SK-N-SH (cell line): Measurements from ENCODE around the gene PPP1R12B. TPM values are rescaled to one million over a fixed set of nuclear protein-coding genes. Genes with fewer than 3 reads are reported as not detected.
A peak's percentile ranks its signal among the peaks of the same experiment; 100 is the strongest.
"Not testable (repeated sequence)": the region's sequence is repeated elsewhere in the genome, so short reads cannot be mapped to it uniquely, and the experiment has no call there.

Source experiments
- CTCF ChIA-PET: fragments of 300-600, 350-600 bp; formaldehyde crosslinking; extraction: SDS; loops from one replicate; lab custom pipeline; 2021; lab: Yijun Ruan, JAX
- POLR2A ChIA-PET: fragments of 350-600 bp; sonication (Branson Sonifier 250); formaldehyde crosslinking; extraction: SDS; loops from one replicate; lab custom pipeline; 2020; ENCODE audit warnings: antibody characterized with exemption, inconsistent platforms; lab: Yijun Ruan, JAX
- DNase-seq: peaks from one replicate; pipeline ENCODE4 v3.0.0; 2012
- H2AFZ ChIP-seq: fragments of 200-600 bp; sonication (generic); 2 replicates; pipeline ENCODE4 v1.8.1; 2016; ENCODE audit warnings: antibody characterized with exemption, mild to moderate bottlenecking, low read depth
- H3F3A ChIP-seq: fragments of 200-600 bp; sonication (generic); replicated peaks from 2 replicates; pipeline ENCODE3; 2016; ENCODE audit warnings: antibody characterized with exemption, mild to moderate bottlenecking; ENCODE audit not compliant: insufficient read depth
- H3K27ac ChIP-seq, 2 experiments: fragments of 200-500 bp in 1 of 2; fragments of 200-600 bp in 1 of 2; sonication (Bioruptor generic) in 1 of 2; sonication (generic), shearing (Covaris generic) in 1 of 2; 2 replicates each; pipeline versions ENCODE4 v1.5.1 to v1.6.1; 2014 to 2016; ENCODE audit warnings: low read depth in 2 of 2, inconsistent platforms in 1 of 2, low read length in 1 of 2, mild to moderate bottlenecking in 1 of 2, mixed read lengths in 1 of 2
- H3K27me3 ChIP-seq: fragments of 200-600 bp; sonication (generic), shearing (Covaris generic); 2 replicates; pipeline ENCODE4 v1.6.1; 2016; ENCODE audit warnings: mixed run types; ENCODE audit not compliant: insufficient read depth
- H3K36me3 ChIP-seq, 2 experiments: fragments of 200-500 bp in 1 of 2; fragments of 200-600 bp in 1 of 2; sonication (Bioruptor generic) in 1 of 2; sonication (generic) in 1 of 2; replicated peaks in 1 of 2; 2 replicates each; pipeline versions ENCODE3 to v1.5.1; 2014 to 2016; ENCODE audit warnings: low read length in 1 of 2, mild to moderate bottlenecking in 1 of 2; ENCODE audit not compliant: insufficient read depth in 2 of 2, control insufficient read depth in 1 of 2
- H3K4me1 ChIP-seq, 2 experiments: fragments of 200-500 bp in 1 of 2; fragments of 200-600 bp in 1 of 2; sonication (Bioruptor generic) in 1 of 2; sonication (generic), shearing (Covaris generic) in 1 of 2; 2 replicates each; pipeline versions ENCODE4 v1.5.1 to v1.6.1; 2014 to 2016; ENCODE audit warnings: low read depth in 1 of 2, low read length in 1 of 2, mixed run types in 1 of 2; ENCODE audit not compliant: insufficient read depth in 2 of 2, control insufficient read depth in 1 of 2
- H3K4me2 ChIP-seq: fragments of 200-600 bp; sonication (generic), shearing (Covaris generic); 2 replicates; pipeline ENCODE4 v1.6.1; 2017; ENCODE audit warnings: mixed run types
- H3K4me3 ChIP-seq, 2 experiments: fragments of 200-500 bp in 1 of 2; fragments of 200-600 bp in 1 of 2; sonication (Bioruptor generic) in 1 of 2; sonication (generic), shearing (Covaris generic) in 1 of 2; 2 replicates each; pipeline versions ENCODE4 v1.5.1 to v1.8.1; 2014 to 2016; ENCODE audit warnings: low read depth in 2 of 2, inconsistent platforms in 1 of 2, low read length in 1 of 2, mild to moderate bottlenecking in 1 of 2, mixed read lengths in 1 of 2, moderate library complexity in 1 of 2
- H3K79me2 ChIP-seq: fragments of 200-600 bp; sonication (generic); 2 replicates; pipeline ENCODE4 v1.8.1; 2017; ENCODE audit warnings: mild to moderate bottlenecking; ENCODE audit not compliant: insufficient read depth
- H3K9ac ChIP-seq: fragments of 200-600 bp; sonication (generic); 2 replicates; pipeline ENCODE4 v1.6.1; 2017; ENCODE audit warnings: mixed run types
- H3K9me2 ChIP-seq: fragments of 200-600 bp; sonication (generic); 2 replicates; pipeline ENCODE4 v1.6.1; 2017; ENCODE audit warnings: mixed run types
- H3K9me3 ChIP-seq: fragments of 200-600 bp; sonication (generic); 2 replicates; pipeline ENCODE4 v1.6.1; 2017; ENCODE audit warnings: mixed run types, mild to moderate bottlenecking, moderate library complexity
- H4K20me1 ChIP-seq: fragments of 200-600 bp; sonication (generic); 2 replicates; pipeline ENCODE4 v1.6.1; 2017; ENCODE audit warnings: mild to moderate bottlenecking, mixed run types; ENCODE audit not compliant: insufficient read depth
- whole genome bisulfite sequencing: methylation state at CpG from one replicate; pipeline ENCODE4 v1.1.6; 2017; ENCODE audit warnings: low lambda C conversion rate; 5-methylcytosine and 5-hydroxymethylcytosine counted together
- polyA plus RNA-seq, 3 experiments: library from polyadenylated mRNA; depleted of rRNA; stranded (reverse); fragments of >200 nt; gene quantifications; 2 replicates each; pipeline ENCODE4 v1.2.3, GENCODE V29; 2012

The PPP1R12B gene
- polyA plus RNA-seq, 1 of the 3 experiments (the other 2 are of a cell fraction) = 2.8 TPM

DNA sequence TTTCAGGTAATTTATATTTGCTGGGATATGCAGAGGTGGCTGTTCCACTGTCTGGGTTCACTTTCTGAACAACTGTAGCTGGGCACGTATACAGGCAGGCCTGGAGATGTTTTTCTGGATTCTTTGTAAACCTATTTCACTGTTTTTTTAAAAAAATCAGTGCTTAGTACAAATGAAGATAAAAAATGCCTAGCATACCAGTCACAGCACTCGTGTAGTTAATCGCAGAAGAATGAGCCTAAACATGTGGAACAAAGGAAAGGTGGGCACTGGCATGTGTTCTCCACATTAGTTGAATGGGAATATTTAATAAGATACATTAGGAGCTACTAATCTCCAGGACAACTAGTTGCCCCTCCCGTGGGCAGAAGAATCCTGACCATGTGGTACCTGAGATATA, 68.6 kb downstream of the PPP1R12B start:
- DNase-seq, H3K27me3 ChIP-seq, POLR2A ChIA-PET, H3K4me1 ChIP-seq, H4K20me1 ChIP-seq, H3F3A ChIP-seq, H3K36me3 ChIP-seq, H3K79me2 ChIP-seq, H3K9ac ChIP-seq, H3K9me2 ChIP-seq, H3K9me3 ChIP-seq, H2AFZ ChIP-seq, H3K4me3 ChIP-seq: not testable (repeated sequence)
- Histone ChIP-seq H3K27ac (peak overlapping the region; percentile 3 to 39; a peak in 2 of 4 replicates), H3K4me2 (peak overlapping the region; percentile 44; the same call in 1 of the 2 replicates)
- CTCF ChIA-PET = interaction anchor here (0.7 kb wide), 1 partner anchor 302 kb away, joined by 3 read pairs; no protein-coding TSS in a partner anchor
- WGBS = 77% methylated on average over 4 of the region's 4 CpGs

DNA sequence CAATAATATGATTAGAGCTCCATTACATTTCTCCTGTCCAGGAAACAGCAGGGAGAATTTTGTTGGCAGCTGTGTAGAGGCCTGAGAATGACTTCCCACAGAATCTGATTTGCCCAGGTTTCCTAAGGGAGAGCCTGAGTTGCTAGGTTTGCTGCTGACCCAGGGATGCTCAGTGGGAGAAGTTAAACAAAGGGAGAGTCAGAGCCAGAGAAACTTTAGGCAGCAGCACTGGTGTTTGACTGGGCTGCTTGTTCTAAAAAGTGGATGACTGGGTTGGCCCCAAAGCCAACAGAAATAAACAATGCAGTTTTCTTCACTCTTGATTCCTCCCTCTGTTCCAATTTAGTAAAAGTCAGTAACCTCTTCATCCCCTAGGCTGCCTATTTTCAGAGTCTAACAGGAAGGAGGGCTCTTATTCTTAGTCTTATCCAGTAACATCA, 69.3 kb downstream of the PPP1R12B start:
- CTCF ChIA-PET = interaction anchor here (1.1 kb wide), 1 partner anchor 19 kb away, joined by 6 read pairs; no protein-coding TSS in a partner anchor
- POLR2A ChIA-PET, H3K9me3 ChIP-seq, H2AFZ ChIP-seq, H3K79me2 ChIP-seq, H3K4me3 ChIP-seq, H3K4me2 ChIP-seq, H3F3A ChIP-seq, H3K36me3 ChIP-seq, H4K20me1 ChIP-seq, DNase-seq, H3K9ac ChIP-seq, H3K9me2 ChIP-seq, H3K4me1 ChIP-seq, H3K27me3 ChIP-seq: not testable (repeated sequence)
- H3K27ac ChIP-seq = peak overlapping the region; percentile 3 to 39; a peak in 3 of 4 replicates

DNA sequence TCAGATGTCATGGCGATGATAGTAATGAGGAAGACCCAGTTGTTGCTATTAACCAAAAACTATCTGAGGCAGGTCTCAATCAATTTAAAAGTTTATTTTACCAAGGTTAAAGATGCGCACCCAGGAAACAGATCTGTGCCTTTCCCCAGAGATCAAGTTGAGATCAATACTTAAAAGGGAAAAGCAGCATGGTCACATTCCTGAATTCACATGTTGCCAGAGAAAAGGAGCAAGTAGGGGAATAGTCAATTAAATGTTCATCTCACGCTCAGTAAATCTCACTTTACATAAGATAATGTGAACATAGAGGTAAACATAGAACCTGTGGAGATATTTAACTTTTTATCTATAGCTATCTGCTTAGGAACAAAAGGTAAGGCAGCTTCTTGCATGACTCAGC, 71.2 kb downstream of the PPP1R12B start:
- H4K20me1 ChIP-seq, H3K9ac ChIP-seq, H3K79me2 ChIP-seq, DNase-seq, H3K4me1 ChIP-seq, H3K9me2 ChIP-seq, CTCF ChIA-PET, H3K27me3 ChIP-seq, H3K4me3 ChIP-seq, H3K4me2 ChIP-seq, H3K36me3 ChIP-seq, H3K9me3 ChIP-seq, H3F3A ChIP-seq, H3K27ac ChIP-seq, POLR2A ChIA-PET, H2AFZ ChIP-seq: not testable (repeated sequence)
- WGBS = 93% methylated on average over 3 of the region's 3 CpGs

DNA sequence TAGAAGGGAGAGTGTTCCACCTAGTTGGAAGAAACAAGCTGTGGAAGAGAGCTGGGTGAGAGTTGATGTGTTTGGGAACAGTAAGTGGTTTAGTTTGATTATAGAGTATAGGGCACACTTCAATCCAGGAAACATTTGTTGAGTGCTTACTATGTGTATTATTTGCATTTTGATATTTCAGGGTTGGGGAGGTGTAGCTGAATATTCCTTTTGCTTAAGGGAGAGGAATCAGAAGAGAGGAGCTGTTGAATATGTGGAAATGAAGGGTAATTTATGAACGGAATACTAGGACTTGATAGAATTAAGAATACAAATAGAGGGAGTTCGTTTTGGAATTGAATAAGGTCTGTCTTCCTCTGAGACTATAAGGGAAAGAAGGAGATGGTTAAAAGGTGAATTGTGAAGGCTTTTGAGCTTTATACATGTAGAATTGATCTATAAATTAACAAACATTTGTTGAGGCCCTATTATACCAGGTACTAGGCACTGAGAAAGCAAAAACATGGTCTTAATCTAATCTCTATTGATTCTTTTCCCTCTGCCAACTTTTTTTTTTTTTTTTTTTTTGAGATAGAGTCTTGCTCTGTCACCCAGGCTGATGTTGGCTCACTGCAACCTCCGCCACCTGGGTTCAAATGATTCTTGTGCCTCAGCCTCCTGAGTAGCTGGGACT, 72.1 kb downstream of the PPP1R12B start:
- CTCF ChIA-PET, POLR2A ChIA-PET, H2AFZ ChIP-seq, H4K20me1 ChIP-seq, H3K4me1 ChIP-seq, H3K9me2 ChIP-seq, H3K27me3 ChIP-seq, H3K36me3 ChIP-seq, H3K9ac ChIP-seq, H3F3A ChIP-seq, H3K9me3 ChIP-seq, H3K79me2 ChIP-seq, H3K27ac ChIP-seq, H3K4me3 ChIP-seq, H3K4me2 ChIP-seq, DNase-seq: not testable (repeated sequence)
- 82% methylated on average over 3 of the region's 3 CpGs for WGBS

DNA sequence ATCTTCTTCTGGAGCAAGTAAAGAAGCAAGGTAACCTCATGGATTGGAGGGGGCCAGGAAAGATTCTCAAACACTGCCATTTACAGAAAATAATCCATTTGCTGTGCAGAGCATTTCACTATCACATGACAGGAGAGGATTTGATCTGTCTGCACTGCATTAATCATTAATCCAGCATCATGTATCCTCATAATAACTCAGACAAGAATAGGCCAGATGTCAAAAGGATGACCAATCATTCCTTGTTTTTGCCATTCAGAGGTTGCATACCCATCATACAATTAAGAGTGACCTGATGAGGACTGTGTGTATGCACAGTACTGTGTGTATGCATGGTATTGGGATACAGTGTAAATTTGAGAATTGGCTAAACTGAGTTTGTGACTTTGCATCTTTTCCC, 74.2 kb downstream of the PPP1R12B start:
- H3K27ac ChIP-seq, H3K27me3 ChIP-seq, H3F3A ChIP-seq, H3K4me3 ChIP-seq, POLR2A ChIA-PET, H3K9me3 ChIP-seq, H4K20me1 ChIP-seq, H3K79me2 ChIP-seq, DNase-seq, H2AFZ ChIP-seq, H3K9me2 ChIP-seq, H3K4me1 ChIP-seq, H3K9ac ChIP-seq, H3K4me2 ChIP-seq, CTCF ChIA-PET, H3K36me3 ChIP-seq: not testable (repeated sequence)

DNA sequence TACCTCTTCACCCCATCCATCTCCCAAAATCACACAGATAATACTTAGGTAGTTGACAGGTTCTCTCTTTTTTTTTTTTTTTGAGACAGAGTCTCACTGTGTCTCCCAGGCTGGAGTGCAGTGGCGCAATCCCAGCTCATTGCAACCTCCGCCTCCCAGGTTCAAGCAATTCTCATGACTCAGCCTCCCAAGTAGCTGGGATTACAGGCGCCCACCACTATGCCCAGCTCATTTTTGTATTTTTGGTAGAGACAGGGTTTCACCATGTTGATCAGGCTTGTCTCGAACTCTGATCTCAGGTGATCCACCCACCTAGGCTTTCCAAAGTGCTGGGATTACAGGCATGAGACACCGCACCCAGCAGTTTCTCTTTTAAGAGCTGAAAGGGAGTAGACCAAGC, 75.8 kb downstream of the PPP1R12B start:
- not testable (repeated sequence) for H3K27me3 ChIP-seq, H3K27ac ChIP-seq

More for the DNA sequence above, 75.8 kb downstream of the PPP1R12B start:
- H3K79me2 ChIP-seq, H4K20me1 ChIP-seq, H3K4me1 ChIP-seq, H3K4me2 ChIP-seq, H3K9ac ChIP-seq, H2AFZ ChIP-seq, CTCF ChIA-PET, H3K9me3 ChIP-seq, DNase-seq, H3K4me3 ChIP-seq, H3F3A ChIP-seq, POLR2A ChIA-PET, H3K9me2 ChIP-seq, H3K36me3 ChIP-seq: not testable (repeated sequence)
- 90% methylated on average over 4 of the region's 5 CpGs for WGBS
